ENCODE data around the gene OLAH. TPM values are rescaled to one million over a fixed set of nuclear protein-coding genes. Genes with fewer than 3 reads are reported as not detected.
"Not testable (repeated sequence)": the region's sequence is repeated elsewhere in the genome, so short reads cannot be mapped to it uniquely, and the experiment has no call there.

OLAH gene
- total RNA-seq: 1 to 10 TPM; 1.1 to 2.6 (median 1.6) TPM

DNA sequence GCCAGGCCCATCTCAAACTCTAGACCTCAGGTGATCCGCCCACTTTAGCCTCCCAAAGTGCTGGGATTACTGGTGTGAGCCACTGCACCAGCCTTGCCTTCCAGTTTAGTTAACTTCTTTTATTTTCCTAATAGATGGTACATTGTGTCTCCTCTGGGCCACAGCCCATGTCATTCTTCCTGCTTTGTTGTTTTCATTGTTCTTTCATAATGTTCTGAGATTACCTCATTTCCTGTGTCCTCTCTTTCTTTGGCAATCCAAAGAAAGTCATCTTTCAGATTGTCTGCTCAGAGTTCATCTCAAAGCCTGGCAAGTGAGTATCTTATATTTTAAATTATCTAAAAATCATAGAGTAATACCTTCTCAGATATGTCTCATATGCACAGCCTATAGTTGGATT lies at the start of gene OLAH:
Gene OLAH, plus strand, starts transcription at position 270 of the 400 bp plus-strand sequence. CDS start 3,346 bp downstream, outside the sequence.
- TF ChIP-seq, protein P1, sequence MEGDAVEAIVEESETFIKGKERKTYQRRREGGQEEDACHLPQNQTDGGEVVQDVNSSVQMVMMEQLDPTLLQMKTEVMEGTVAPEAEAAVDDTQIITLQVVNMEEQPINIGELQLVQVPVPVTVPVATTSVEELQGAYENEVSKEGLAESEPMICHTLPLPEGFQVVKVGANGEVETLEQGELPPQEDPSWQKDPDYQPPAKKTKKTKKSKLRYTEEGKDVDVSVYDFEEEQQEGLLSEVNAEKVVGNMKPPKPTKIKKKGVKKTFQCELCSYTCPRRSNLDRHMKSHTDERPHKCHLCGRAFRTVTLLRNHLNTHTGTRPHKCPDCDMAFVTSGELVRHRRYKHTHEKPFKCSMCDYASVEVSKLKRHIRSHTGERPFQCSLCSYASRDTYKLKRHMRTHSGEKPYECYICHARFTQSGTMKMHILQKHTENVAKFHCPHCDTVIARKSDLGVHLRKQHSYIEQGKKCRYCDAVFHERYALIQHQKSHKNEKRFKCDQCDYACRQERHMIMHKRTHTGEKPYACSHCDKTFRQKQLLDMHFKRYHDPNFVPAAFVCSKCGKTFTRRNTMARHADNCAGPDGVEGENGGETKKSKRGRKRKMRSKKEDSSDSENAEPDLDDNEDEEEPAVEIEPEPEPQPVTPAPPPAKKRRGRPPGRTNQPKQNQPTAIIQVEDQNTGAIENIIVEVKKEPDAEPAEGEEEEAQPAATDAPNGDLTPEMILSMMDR (IDR thresholded peaks at IDR 0.05): no peak
- TF ChIP-seq POLR2AphosphoS5 (IDR thresholded peaks at IDR 0.05): no peak
- no peak for TF ChIP-seq POLR2A (IDR thresholded peaks at IDR 0.05)
- H3K4me3 ChIP-seq: no peak within 1 kb of the TSS
- no peaks in the 10 kb centered on the region for H3K36me3 ChIP-seq
- no peaks in the 10 kb centered on the region for H3K9me3 ChIP-seq
- intact Hi-C loops (cut with DNase I; ENCODE audit: low total_unique reads): no loop called here
- no peak within 1 kb of the TSS for H3K27ac ChIP-seq
- H3K4me1 ChIP-seq: no peaks in the 10 kb centered on the region
- DNase-seq (ENCODE audit: low spot score in 2 of 2): no peak
- no peaks in the 10 kb centered on the region for H3K27me3 ChIP-seq

DNA sequence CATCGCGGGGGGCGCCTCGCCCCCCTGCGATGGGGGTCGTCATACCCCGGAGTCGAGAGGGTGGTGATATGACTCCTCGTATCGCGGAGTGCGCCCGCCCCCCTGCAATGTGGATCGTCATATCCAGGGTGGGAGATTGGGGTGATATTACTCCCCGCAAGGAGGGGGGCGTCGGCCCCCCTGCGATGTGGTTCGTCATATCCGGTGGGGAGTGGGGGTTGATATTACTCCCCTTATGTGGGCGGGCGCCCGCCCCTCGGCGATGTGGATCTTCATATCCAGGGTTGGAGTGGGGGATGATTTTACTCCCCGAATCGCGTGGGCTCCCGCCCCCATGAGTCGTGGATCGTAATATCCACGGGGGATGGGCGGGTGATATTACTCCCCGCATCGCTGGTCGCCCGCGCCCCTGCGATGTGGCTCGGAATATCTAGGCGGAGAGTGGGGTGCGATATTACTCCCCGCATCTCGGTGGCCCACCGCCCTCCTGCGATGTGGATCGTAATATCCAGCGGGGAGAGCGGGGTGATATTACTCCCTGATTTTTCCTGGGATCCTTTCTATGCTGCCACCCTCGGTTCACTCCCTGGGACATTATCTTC lies 47.7 kb upstream of the OLAH start:
- H3K4me1 ChIP-seq: no peaks in the 10 kb centered on the region

DNA sequence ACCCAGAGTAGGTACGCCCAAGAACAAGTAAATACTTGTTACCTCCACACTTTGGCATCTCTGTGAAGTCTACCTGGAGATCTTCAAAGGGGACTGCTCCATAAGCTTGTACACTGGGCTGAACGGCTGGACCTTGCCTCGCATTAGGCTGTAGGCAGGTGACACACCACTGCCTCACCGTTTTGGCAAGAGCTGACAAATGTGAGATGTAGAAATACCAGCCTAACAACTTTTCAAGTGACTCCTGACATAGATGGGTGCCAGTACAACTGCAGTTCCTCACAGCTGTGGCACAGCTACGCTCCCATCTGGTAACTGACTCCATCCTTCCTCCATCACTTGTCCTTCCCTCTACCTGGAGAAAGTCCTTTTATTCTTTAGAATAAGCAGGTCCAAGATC lies 30.2 kb upstream of the OLAH start:
- intact Hi-C loops (cut with DNase I; ENCODE audit: low total_unique reads): not testable (repeated sequence)
- DNase-seq (ENCODE audit: low spot score in 2 of 2): peak; percentile 52 to 55

More for the DNA sequence above, 47.7 kb upstream of the OLAH start:
- DNase-seq (ENCODE audit: low spot score in 2 of 2): no peak
- Histone ChIP-seq H3K36me3 (no peaks in the 10 kb centered on the region), H3K4me3 (peak overlapping the region in 1 of 3 donors; percentile 12), H3K27ac (no peak overlapping the region), H3K27me3 (no peaks in the 10 kb centered on the region), H3K9me3 (no peaks in the 10 kb centered on the region)
- no peak for TF ChIP-seq POLR2A (IDR thresholded peaks at IDR 0.05)
- intact Hi-C loops (cut with DNase I; ENCODE audit: low total_unique reads): no loop called here

DNA sequence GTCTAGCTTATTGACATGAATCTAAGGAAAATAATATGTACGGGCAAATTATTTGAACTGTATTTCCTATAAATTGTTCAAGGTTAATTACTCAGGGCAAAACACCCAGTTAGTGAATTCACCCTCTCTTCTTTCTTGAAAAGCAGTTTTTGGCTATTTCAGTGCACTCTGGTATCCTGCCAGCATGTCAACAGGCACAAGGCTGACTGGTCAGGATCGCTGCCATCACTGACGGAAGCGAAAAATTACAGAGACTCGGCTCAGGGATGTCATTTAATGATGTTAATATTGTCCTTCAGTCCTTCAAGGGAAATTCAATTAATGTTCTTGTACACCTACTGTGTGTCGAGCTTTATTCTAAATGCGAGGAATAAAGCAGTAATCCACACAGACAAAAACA lies 28.3 kb upstream of the OLAH start:
- Histone ChIP-seq H3K36me3 (no peaks in the 10 kb centered on the region), H3K4me3 (no peak overlapping the region), H3K27me3 (no peaks in the 10 kb centered on the region), H3K27ac (no peak overlapping the region), H3K4me1 (no peaks in the 10 kb centered on the region), H3K9me3 (no peaks in the 10 kb centered on the region)
- no peak for DNase-seq (ENCODE audit: low spot score in 2 of 2)
- no peak for TF ChIP-seq POLR2AphosphoS5 (IDR thresholded peaks at IDR 0.05)
- no peak for TF ChIP-seq POLR2A (IDR thresholded peaks at IDR 0.05)
- TF ChIP-seq, protein P1 (IDR thresholded peaks at IDR 0.05): no peak
- intact Hi-C loops (cut with DNase I; ENCODE audit: low total_unique reads): no loop called here

More for the DNA sequence above, 30.2 kb upstream of the OLAH start:
- not testable (repeated sequence) for H3K27ac ChIP-seq, H3K27me3 ChIP-seq, H3K4me1 ChIP-seq, H3K4me3 ChIP-seq, H3K9me3 ChIP-seq, H3K36me3 ChIP-seq

DNA sequence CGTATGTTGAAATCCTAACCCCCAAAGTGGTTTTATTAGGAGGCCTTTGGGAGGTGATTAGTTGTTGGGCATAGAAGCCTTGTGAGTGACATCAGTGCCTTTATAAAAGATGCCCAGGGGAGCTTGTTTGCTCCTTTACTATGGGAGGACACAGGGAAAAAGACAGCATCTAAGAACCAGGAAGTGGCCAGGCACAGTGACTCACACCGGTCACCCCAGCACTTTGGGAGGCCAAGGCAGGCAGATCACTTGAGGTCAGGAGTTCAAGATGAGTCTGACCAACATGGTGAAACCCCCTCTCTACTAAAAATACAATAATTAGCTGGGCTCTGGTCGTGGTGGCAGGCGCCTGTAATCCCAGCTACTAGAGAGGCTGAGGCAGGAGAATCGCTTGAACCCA lies 22.8 kb upstream of the OLAH start:
- H3K4me3 ChIP-seq; H3K9me3 ChIP-seq; intact Hi-C loops (cut with DNase I; ENCODE audit: low total_unique reads); H3K27ac ChIP-seq; H3K4me1 ChIP-seq; DNase-seq (ENCODE audit: low spot score in 2 of 2); H3K27me3 ChIP-seq; H3K36me3 ChIP-seq: not testable (repeated sequence)

DNA sequence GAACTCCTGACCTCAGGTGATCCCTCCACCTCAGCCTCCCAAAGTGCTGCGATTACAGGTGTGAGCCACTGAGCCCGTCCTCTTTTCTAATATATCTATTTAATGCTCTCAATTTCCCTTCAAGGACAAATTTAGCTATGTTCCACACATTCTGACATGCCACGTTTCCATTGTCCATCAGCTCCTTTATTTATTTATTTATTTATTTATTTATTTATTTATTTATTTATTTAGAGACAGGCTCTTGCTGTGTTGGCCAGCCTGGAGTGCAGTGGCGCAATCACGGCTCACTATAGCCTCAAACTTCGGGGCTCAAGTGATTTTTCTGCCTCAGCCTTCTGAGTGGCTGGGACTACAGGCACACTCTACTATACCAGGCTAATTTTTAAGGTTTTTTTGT lies 20.7 kb upstream of the OLAH start:
- H3K9me3 ChIP-seq; H3K27me3 ChIP-seq; DNase-seq (ENCODE audit: low spot score in 2 of 2); H3K4me3 ChIP-seq; H3K36me3 ChIP-seq; intact Hi-C loops (cut with DNase I; ENCODE audit: low total_unique reads); H3K4me1 ChIP-seq; H3K27ac ChIP-seq: not testable (repeated sequence)

DNA sequence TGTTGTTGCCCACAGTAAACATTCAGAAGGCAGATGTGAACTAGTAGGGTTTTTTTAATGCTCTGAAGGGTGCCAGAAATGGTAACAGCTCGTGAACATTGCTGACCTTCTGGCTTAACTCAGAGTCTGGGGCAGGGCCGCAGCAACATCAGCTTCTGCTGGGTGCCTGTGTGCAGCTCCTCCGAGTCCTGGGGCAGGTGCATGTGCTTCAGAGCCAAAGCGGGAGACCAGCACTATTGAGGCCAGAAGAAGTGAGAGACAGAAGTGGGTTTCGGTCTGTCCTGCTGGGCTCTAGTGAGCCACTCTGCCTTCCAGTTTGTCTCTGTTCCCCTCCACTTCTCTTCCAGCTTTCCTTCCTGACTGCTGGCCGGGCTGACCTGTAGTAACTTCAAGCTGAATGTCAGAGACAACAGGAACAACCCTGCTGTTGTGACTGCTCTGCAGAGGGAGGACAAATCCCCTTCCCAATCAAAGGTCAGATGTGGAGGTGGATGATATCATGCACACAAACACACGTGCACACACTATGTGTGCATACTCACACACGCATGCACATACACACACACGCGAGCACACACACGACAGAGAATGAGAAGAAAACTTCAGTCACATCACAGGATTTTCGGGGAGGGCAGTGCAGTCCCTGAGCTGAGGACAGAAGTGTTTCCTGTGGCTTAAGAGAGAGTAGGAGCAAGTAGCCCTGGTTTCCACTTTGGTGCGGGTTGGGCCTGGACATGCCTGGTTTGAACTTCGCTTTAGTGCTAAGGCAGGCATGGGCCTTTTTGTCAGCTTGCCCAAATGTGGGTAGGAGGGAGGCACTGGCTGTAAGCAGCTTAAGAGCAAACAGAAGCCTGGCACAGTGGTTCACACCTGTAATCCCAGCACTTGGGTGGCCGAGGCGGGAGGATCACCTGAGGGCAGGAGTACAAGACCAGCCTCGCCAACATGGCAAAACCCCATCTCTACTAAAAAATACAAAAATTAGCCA lies 19.4 kb upstream of the OLAH start:
- intact Hi-C loops (cut with DNase I; ENCODE audit: low total_unique reads): not testable (repeated sequence)

DNA sequence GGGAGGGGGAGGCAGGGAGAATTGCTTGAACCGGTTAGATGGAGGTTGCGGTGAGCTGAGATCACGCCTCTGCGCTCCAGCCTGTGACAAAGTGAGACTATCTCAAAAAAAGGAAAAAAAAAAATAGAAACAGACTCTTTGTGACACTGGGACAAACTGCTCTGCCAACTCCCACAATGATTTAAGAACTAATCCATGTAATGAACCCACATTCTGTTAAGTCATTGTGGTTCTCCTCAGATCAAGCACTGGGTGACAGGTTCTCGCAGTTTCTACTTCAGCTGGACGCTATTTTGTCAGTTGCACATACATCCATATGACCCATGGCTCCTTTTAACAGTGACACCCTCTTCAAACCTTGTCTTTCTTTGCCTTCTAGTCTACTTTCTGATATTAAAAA lies 18.7 kb upstream of the OLAH start:
- H3K9me3 ChIP-seq; H3K27me3 ChIP-seq; H3K4me3 ChIP-seq; intact Hi-C loops (cut with DNase I; ENCODE audit: low total_unique reads); H3K4me1 ChIP-seq; H3K36me3 ChIP-seq; H3K27ac ChIP-seq; DNase-seq (ENCODE audit: low spot score in 2 of 2): not testable (repeated sequence)

More for the DNA sequence above, 19.4 kb upstream of the OLAH start:
- not testable (repeated sequence) for H3K9me3 ChIP-seq; H3K4me3 ChIP-seq; DNase-seq (ENCODE audit: low spot score in 2 of 2); H3K27ac ChIP-seq; H3K27me3 ChIP-seq; H3K4me1 ChIP-seq; H3K36me3 ChIP-seq

Measured in breast epithelium (tissue), 4 donors.